HepG2 (cell line): ENCODE results near the gene EEFSEC. TPM values are rescaled to one million over a fixed set of nuclear protein-coding genes. Genes with fewer than 3 reads are reported as not detected.

Experiments
- ATAC-seq: fragments of 200-7000 bp; cut with Tn5 transposase; 3 replicates; pipeline ENCODE4 v1.9.1; 2020; ENCODE audit warnings: mild to moderate bottlenecking, moderate library complexity
- BruUV-seq: library from RNA; stranded (reverse); fragments of 400-500 nt; replicated peaks from 2 replicates; lab custom pipeline; 2021; lab: Mats Ljungman, UMichigan
- CTCF ChIA-PET: fragments of 300-600 bp; formaldehyde crosslinking; extraction: SDS; loops from one replicate; lab custom pipeline; 2021; ENCODE audit warnings: low total read pairs, inconsistent platforms, low intra/inter-chr PET ratio; lab: Yijun Ruan, JAX
- POLR2A ChIA-PET: fragments of 350-600 bp; sonication (Branson Sonifier 250); formaldehyde crosslinking; loops from one replicate; lab custom pipeline; 2020; ENCODE audit warnings: antibody characterized with exemption, inconsistent platforms; lab: Yijun Ruan, JAX
- DNase-seq: peaks from one replicate; pipeline ENCODE4 v3.0.0-alpha.2; 2015; ENCODE audit warnings: low spot score
- FAIRE-seq: peaks from 3 replicates; lab custom pipeline; 2011; peaks lifted over from hg19 to GRCh38; lab: Jason Lieb, UNC
- H2AFZ ChIP-seq: one replicate; pipeline ENCODE4 v1.6.1; 2011; ENCODE audit warnings: low read length, inconsistent platforms
- H3K27ac ChIP-seq: fragments of 300-600 bp; 3 replicates; pipeline ENCODE4 v1.8.0; 2011; ENCODE audit warnings: mixed run types, mild to moderate bottlenecking, mixed read lengths, low read length, inconsistent platforms; ENCODE audit not compliant: insufficient read depth; ENCODE audit errors: extremely low read length
- H3K27me3 ChIP-seq, 2 experiments: fragments of 200-600 bp in 1 of 2; 2 replicates in 1 of 2; 3 replicates in 1 of 2; pipeline versions ENCODE4 v1.6.0 to v1.8.0; 2011; ENCODE audit warnings: low read length in 2 of 2, mild to moderate bottlenecking in 2 of 2, moderate library complexity in 2 of 2, inconsistent platforms in 1 of 2; ENCODE audit not compliant: insufficient read depth in 2 of 2, control insufficient read depth in 1 of 2
- H3K36me3 ChIP-seq, 2 experiments: fragments of 200-600 bp in 1 of 2; replicated peaks in 1 of 2; 2 replicates in 1 of 2; 3 replicates in 1 of 2; pipeline versions ENCODE4 v1.5.1 to v1.8.0; 2011; ENCODE audit warnings: low read length in 2 of 2, inconsistent platforms in 1 of 2; ENCODE audit not compliant: insufficient read depth in 2 of 2, control insufficient read depth in 1 of 2
- H3K4me1 ChIP-seq: 2 replicates; pipeline ENCODE4 v1.5.1; 2012; ENCODE audit warnings: low read length, inconsistent platforms; ENCODE audit not compliant: insufficient read depth
- H3K4me2 ChIP-seq: 2 replicates; pipeline ENCODE4 v1.6.0; 2011; ENCODE audit warnings: low read depth, low read length, inconsistent platforms
- H3K4me3 ChIP-seq, 3 experiments: fragments of 200-600 bp in 1 of 3; sonication (generic), shearing (Covaris generic) in 1 of 3; replicated peaks in 1 of 3; 2 replicates each; pipeline ENCODE4 v1.5.1; 2011 to 2016; ENCODE audit warnings: low read length in 3 of 3, inconsistent platforms in 2 of 3, low read depth in 2 of 3, mild to moderate bottlenecking in 2 of 3, control low read depth in 1 of 3, mixed read lengths in 1 of 3; ENCODE audit not compliant: insufficient read depth in 1 of 3
- H3K79me2 ChIP-seq: one replicate; pipeline ENCODE4 v1.6.1; 2011; ENCODE audit warnings: low read length, inconsistent platforms; ENCODE audit not compliant: insufficient read depth
- H3K9ac ChIP-seq: 2 replicates; pipeline ENCODE4 v1.6.0; 2011; ENCODE audit warnings: mild to moderate bottlenecking, low read depth, low read length, inconsistent platforms; ENCODE audit not compliant: insufficient read depth
- H3K9me3 ChIP-seq: 2 replicates; pipeline ENCODE4 v1.5.1; 2012; ENCODE audit warnings: mild to moderate bottlenecking, low read length
- H4K20me1 ChIP-seq: 2 replicates; pipeline ENCODE4 v1.6.0; 2011; ENCODE audit warnings: inconsistent platforms, mild to moderate bottlenecking, low read length, moderate library complexity; ENCODE audit not compliant: insufficient read depth
- BCL6 ChIP-seq: IDR thresholded peaks from 2 replicates; pipeline ENCODE4 v1.6.1; 2016; ENCODE audit warnings: missing genetic modification reagents, missing compliant biosample characterization
- CENPX ChIP-seq: sonication (generic); formaldehyde crosslinking; IDR thresholded peaks from 2 replicates; pipeline ENCODE4 v1.9.0; 2021; ENCODE audit warnings: mild to moderate bottlenecking, missing genetic modification reagents, moderate library complexity
- ERF ChIP-seq: IDR thresholded peaks from 2 replicates; pipeline ENCODE4 v1.6.1; 2018; ENCODE audit warnings: missing biosample characterization, missing genetic modification reagents
- FIP1L1 ChIP-seq: fragments of 200-400 bp; formaldehyde crosslinking; IDR thresholded peaks from 2 replicates; pipeline ENCODE4 v1.6.1; 2018; ENCODE audit warnings: low read depth, mild to moderate bottlenecking, low read length, moderate library complexity, borderline replicate concordance; ENCODE audit not compliant: insufficient read depth
- GATAD1 ChIP-seq: IDR thresholded peaks from 2 replicates; pipeline ENCODE4 v1.6.1; 2016; ENCODE audit warnings: missing genetic modification reagents, missing compliant biosample characterization
- HNF1A ChIP-seq, 2 experiments: sonication (generic) in 1 of 2; formaldehyde crosslinking in 1 of 2; IDR thresholded peaks; 2 replicates each; pipeline versions ENCODE4 v1.4.0 to v1.6.1; 2016 to 2020; ENCODE audit warnings: borderline replicate concordance in 1 of 2, low read depth in 1 of 2, mild to moderate bottlenecking in 1 of 2, missing genetic modification reagents in 1 of 2
- HNRNPK ChIP-seq: fragments of 200-400 bp; formaldehyde crosslinking; IDR thresholded peaks from 2 replicates; pipeline ENCODE4 v1.6.1; 2018; ENCODE audit warnings: low read length, low read depth, moderate library complexity, mild to moderate bottlenecking; ENCODE audit not compliant: poor library complexity, severe bottlenecking
- MAFF ChIP-seq: IDR thresholded peaks from 2 replicates; pipeline ENCODE4 v1.6.1; 2011; ENCODE audit warnings: low read depth, low read length, improper control_type of control experiment
- NCOA5 ChIP-seq: sonication (generic); formaldehyde crosslinking; IDR thresholded peaks from 2 replicates; pipeline ENCODE4 v1.4.0; 2020; ENCODE audit warnings: missing genetic modification reagents
- STAT6 ChIP-seq: sonication (generic); formaldehyde crosslinking; IDR thresholded peaks from 2 replicates; pipeline ENCODE4 v1.4.0; 2020; ENCODE audit warnings: missing genetic modification reagents, mild to moderate bottlenecking, borderline replicate concordance
- ZBTB46 ChIP-seq: sonication (generic); formaldehyde crosslinking; IDR thresholded peaks from 2 replicates; pipeline ENCODE4 v1.4.0; 2020; ENCODE audit warnings: mild to moderate bottlenecking, missing genetic modification reagents, borderline replicate concordance
- ZNF598 ChIP-seq: sonication (generic); formaldehyde crosslinking; IDR thresholded peaks from 2 replicates; pipeline ENCODE4 v1.5.1; 2020; ENCODE audit warnings: mild to moderate bottlenecking, missing genetic modification reagents, borderline replicate concordance
- ZNF629 ChIP-seq: sonication (generic); formaldehyde crosslinking; conservative IDR thresholded peaks from 2 replicates; pipeline ENCODE4 v1.5.0; 2020; ENCODE audit warnings: missing genetic modification reagents
- ZNF761 ChIP-seq: sonication (generic); formaldehyde crosslinking; conservative IDR thresholded peaks from 2 replicates; pipeline ENCODE4 v1.4.0; 2020; ENCODE audit warnings: mild to moderate bottlenecking, missing genetic modification reagents
- ZNF777 ChIP-seq: sonication (generic); formaldehyde crosslinking; IDR thresholded peaks from 2 replicates; pipeline ENCODE4 v1.4.0; 2020; ENCODE audit warnings: missing genetic modification reagents
- WGBS: methylation state at CpG from one replicate; pipeline ENCODE4 v1.1.6; 2017; ENCODE audit warnings: low lambda C conversion rate; 5-methylcytosine and 5-hydroxymethylcytosine counted together
- in situ Hi-C: cut with HindIII; loops from 2 replicates; pipeline ENCODE4 v1.10.0; 2017; ENCODE audit warnings: low pct_unique_long_range_greater_than_20kb; ENCODE audit not compliant: extremely low pct_ligation_motif_present
- intact Hi-C: fragments of 100-400 bp; cut with micrococcal nuclease; formaldehyde crosslinking; loops from one replicate; pipeline ENCODE4 v1.10.0; 2022; ENCODE audit not compliant: unreplicated experiment
- polyA plus RNA-seq, 8 experiments: library from polyadenylated mRNA; depleted of rRNA in 3 of 8; stranded (reverse) in 7 of 8; unstranded in 1 of 8; fragments of >200 nt; fragmentation: Illumina TruSeq in 4 of 8; extraction: Trizol in 4 of 8; gene quantifications; 2 replicates each; pipeline versions ENCODE4 v1.2.1 to v1.2.3, GENCODE V29; 2011 to 2016; ENCODE audit warnings: low read depth in 4 of 8, missing spikeins in 1 of 8, mixed read lengths in 1 of 8; ENCODE audit not compliant: insufficient read depth in 1 of 8
- total RNA-seq, 5 experiments: library from RNA; depleted of rRNA; stranded (reverse); fragments of >200 nt; fragmentation: Illumina TruSeq; extraction: Trizol; gene quantifications; 2 replicates each; pipeline ENCODE4 v1.2.3, GENCODE V29; 2016; ENCODE audit warnings: low read depth in 1 of 5

Gene EEFSEC
- total and polyA plus RNA-seq, 2 of the 13 experiments (the other 11 are each of a cell fraction or from before 2014, with no cell fraction given) = 6.4 to 24.2 TPM

GRCh38 chr3:128360705-128361271 is 207.5 kb downstream of the EEFSEC start:
- Histone ChIP-seq H3K4me3 (peak overlapping the region in 2 of 3 experiments; percentile 21 to 52; a peak in 2 of 6 replicates), H3K9me3 (no peaks in the 10 kb centered on the region), H3K9ac (peak overlapping the region; percentile 59; the same call in 1 of the 2 replicates), H2AFZ (no peak overlapping the region), H3K4me2 (peak overlapping the region; percentile 67), H3K27me3 (no peaks in the 10 kb centered on the region), H3K36me3 (peaks cover 4 to 5% of the 10 kb centered on the region in 2 experiments; a peak in 4 of 5 replicates), H3K79me2 (no peaks in the 10 kb centered on the region), H4K20me1 (no peaks in the 10 kb centered on the region), H3K27ac (peak overlapping the region; percentile 86), H3K4me1 (peaks cover 74% of the 10 kb centered on the region)
- WGBS = 0% methylated on average over 5 of the region's 6 CpGs
- FAIRE-seq = peak; percentile 87
- no TSS peak for BruUV-seq
- POLR2A ChIA-PET = interaction anchor here (0.7 to 3.9 kb wide), 6 partner anchors 12 to 193 kb away, joined by 4 to 29 read pairs (median 5); no protein-coding TSS in a partner anchor
- intact Hi-C loops (loop anchor here (2.0 kb wide), 1 partner anchor 24 kb away; no protein-coding TSS in a partner anchor), in situ Hi-C loops (no loop called here)
- CTCF ChIA-PET = no interaction called here
- ATAC-seq = peak; percentile 86
- peak; percentile 91 for DNase-seq
- no peak for TF ChIP-seq ZNF761
- no peak for TF ChIP-seq HNF1A (IDR thresholded peaks at IDR 0.05; ENCODE audit: low read depth)
- TF ChIP-seq HNF1A (CRISPR knock-in tag; IDR thresholded peaks at IDR 0.05; ENCODE audit: borderline replicate concordance) = no peak
- TF ChIP-seq STAT6 (CRISPR knock-in tag) = no peak
- TF ChIP-seq FIP1L1 = no peak
- TF ChIP-seq HNRNPK = no peak
- TF ChIP-seq GATAD1 (CRISPR knock-in tag) = 0 out of 2 replicates have a peak, but pooled peaks have one; percentile 24
- 0 out of 2 replicates have a peak, but pooled peaks have one; percentile 58 for TF ChIP-seq ERF (CRISPR knock-in tag)
- TF ChIP-seq ZNF598 (CRISPR knock-in tag) = no peak
- TF ChIP-seq NCOA5 (CRISPR knock-in tag) = no peak
- TF ChIP-seq ZNF629 (CRISPR knock-in tag) = no peak
- TF ChIP-seq MAFF = no peak
- TF ChIP-seq ZNF777 (CRISPR knock-in tag) = no peak
- TF ChIP-seq ZBTB46 (CRISPR knock-in tag) = no peak
- TF ChIP-seq CENPX (CRISPR knock-in tag) = no peak
- TF ChIP-seq BCL6 (CRISPR knock-in tag) = peak; percentile 84
